Diencephalon (tissue), 1 donor: Measurements from ENCODE around the gene TMEM167A. TPM values are rescaled to one million over a fixed set of nuclear protein-coding genes. Genes with fewer than 3 reads are reported as not detected.

ENCODE experiments used
- small RNA-seq: library from RNA; depleted of rRNA; stranded (forward); fragments of <200 nt; gene quantifications from one replicate; pipeline ENCODE3, GENCODE V24; 2014
- total RNA-seq: library from RNA; depleted of rRNA; stranded (reverse); fragments of >200 nt; gene quantifications from one replicate; pipeline ENCODE4 v1.2.3, GENCODE V29; 2014

The TMEM167A gene, protein sequence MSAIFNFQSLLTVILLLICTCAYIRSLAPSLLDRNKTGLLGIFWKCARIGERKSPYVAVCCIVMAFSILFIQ
- total RNA-seq, result 197 TPM

DNA sequence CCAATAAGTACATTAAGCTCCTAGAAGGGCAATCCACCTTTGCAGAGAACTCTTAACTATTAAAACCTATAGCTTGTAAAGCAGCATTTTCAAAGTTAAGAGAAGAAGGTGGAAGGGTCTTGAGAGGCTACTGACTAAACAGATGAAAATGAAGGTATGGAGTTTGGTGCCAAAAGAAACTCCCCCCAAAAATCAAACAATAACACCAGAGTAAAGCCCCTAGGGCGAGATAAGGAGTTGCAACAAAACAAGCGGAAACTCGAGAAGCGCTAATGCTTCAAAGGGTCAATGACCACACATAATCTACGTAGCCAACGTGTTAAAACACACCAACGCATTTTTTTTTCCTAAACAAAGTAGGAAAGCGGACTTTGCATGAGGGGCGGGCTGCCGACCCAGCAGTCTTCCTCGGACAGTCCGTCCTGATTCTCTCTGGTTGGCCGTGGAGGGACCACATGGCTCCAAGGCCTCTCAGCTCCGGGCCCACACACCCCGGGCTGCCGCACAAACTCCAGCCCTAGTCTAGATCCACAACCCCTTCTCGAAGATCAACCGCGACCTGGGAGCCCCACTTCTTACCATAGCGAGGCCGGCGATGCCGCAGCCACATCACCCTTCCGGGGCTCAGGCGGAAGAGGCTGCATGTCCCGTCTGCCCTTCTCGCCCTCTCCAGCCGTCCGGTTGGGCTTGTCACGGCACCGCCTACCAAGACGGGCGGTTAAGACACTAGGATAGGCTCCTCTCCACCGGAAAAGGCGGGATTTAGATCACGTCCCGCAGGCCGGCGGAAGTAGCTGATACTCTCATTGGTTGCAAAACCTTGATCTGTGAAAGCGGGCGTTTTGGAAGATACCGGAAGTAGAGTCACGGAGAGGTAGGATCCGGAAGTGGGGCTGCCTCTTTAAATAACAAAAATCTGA, at the start of gene TMEM167A, which contains the start of gene XRCC4:
TSS of gene TMEM167A (minus strand) at position 653 of the 920 bp plus-strand sequence. CDS start at position 582, 71 bp downstream.
TSS of gene XRCC4 (plus strand) at position 806 of the 920 bp plus-strand sequence. CDS start 27,373 bp downstream, outside the sequence.

Small RNA genes lying within 50 kb of the gene (small RNA-seq; reads per million reads assigned to genes)
- 5.0 reads per million, percentile 92 among the genes with 10 or more reads in this experiment for gene SCARNA18

Other genes with a start within 250 kb of the TMEM167A start
- 13.1 TPM for gene XRCC4, start 153 bp upstream of the TMEM167A start, total RNA-seq